ENCODE results near the gene PPP3CA. TPM values are rescaled to one million over a fixed set of nuclear protein-coding genes. Genes with fewer than 3 reads are reported as not detected.

Gene PPP3CA
- total and polyA plus RNA-seq, 2 experiments from 2014 or later: 42.3 to 42.8 TPM

DNA sequence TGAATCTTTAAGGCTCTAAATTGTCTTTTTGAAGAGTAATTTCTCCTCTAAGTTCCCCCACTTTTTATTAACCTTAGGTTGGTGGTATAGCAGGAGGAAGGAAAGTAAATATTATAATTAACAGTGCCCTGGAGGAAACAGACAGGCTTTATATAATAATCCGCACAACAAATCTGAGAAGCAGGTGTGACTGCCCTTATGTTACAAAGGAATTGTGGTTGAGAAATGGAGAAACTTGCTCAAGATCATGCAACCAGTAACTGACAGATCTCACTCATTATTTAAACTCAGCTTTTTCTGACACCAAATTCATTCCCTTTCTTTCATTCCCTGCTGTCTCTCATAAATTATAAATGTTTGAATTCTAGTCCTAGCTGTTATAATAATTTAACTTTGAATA is 282.0 kb downstream of the PPP3CA start:
- H4K20me1 ChIP-seq (ENCODE audit: insufficient read depth): no peaks in the 10 kb centered on the region
- H3F3A ChIP-seq (ENCODE audit: insufficient read depth): no peaks in the 10 kb centered on the region
- no peak overlapping the region for H3K4me2 ChIP-seq (ENCODE audit: unreplicated experiment)
- no peaks in the 10 kb centered on the region for H3K79me2 ChIP-seq (ENCODE audit: insufficient read depth)
- H3K27ac ChIP-seq: no peak overlapping the region
- no peaks in the 10 kb centered on the region for H3K4me1 ChIP-seq (ENCODE audit: insufficient read depth)
- no peaks in the 10 kb centered on the region for H3K9me2 ChIP-seq (ENCODE audit: insufficient read depth)
- WGBS, 2 experiments (ENCODE audit: low coverage in 1 of 2, low lambda C conversion rate in 2 of 2, missing lambda C conversion rate in 2 of 2): 97 to 100% methylated on average over 1 of the region's 1 CpG
- no peaks in the 10 kb centered on the region for H3K9me3 ChIP-seq (ENCODE audit: low read depth)
- peaks cover 4% of the 10 kb centered on the region for H3K36me3 ChIP-seq (ENCODE audit: low read depth)
- no peak overlapping the region for H2AFZ ChIP-seq
- no peak for TF ChIP-seq EZH2 (IDR thresholded peaks at IDR 0.05; ENCODE audit: insufficient read depth, poor library complexity, severe bottlenecking)
- TF ChIP-seq EZH2phosphoT487 (IDR thresholded peaks at IDR 0.05; ENCODE audit: insufficient read depth, low read depth): no peak
- H3K27me3 ChIP-seq (replicated peaks; ENCODE audit: insufficient read depth): no peaks in the 10 kb centered on the region
- DNase-seq: no peak
- no peak overlapping the region for H3K4me3 ChIP-seq
- no peak overlapping the region for H3K9ac ChIP-seq
- in situ Hi-C loops (cut with MboI): no loop called here

DNA sequence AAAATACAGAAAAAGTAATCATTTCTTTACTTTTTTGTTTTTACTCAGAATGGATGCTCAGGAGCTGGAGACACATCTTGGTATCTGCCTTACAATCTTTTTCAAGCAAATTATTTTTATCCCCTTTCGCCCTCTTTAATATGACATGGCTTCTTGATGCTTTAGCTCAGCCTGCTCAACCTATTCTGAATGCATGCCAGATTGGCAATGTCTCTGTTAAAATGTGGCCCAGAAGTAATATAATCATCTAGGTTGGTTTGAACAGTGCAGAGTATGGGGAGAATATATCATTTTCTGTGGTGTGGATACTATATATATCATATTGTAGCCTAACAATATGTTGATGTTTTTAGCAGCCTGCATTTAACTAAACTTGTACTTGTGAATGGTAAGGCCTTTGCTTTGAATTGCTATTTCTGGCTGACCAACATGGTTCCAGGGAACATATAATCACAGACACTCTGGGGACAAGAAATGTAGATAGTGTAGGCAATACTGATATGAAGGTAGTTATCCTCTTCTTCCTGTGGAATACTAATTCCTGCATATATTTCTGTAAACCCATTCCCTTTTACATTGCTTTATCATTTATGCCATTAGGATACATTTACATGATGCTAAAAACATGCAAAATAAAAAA is 282.7 kb downstream of the PPP3CA start:
- Histone ChIP-seq H3K4me1 (ENCODE audit: insufficient read depth) (no peaks in the 10 kb centered on the region), H4K20me1 (ENCODE audit: insufficient read depth) (no peaks in the 10 kb centered on the region), H3K27me3 (replicated peaks; ENCODE audit: insufficient read depth) (no peaks in the 10 kb centered on the region), H3F3A (ENCODE audit: insufficient read depth) (no peaks in the 10 kb centered on the region), H3K9ac (no peak overlapping the region), H3K9me2 (ENCODE audit: insufficient read depth) (no peaks in the 10 kb centered on the region), H3K27ac (no peak overlapping the region), H3K36me3 (ENCODE audit: low read depth) (peaks cover 4% of the 10 kb centered on the region), H3K4me2 (ENCODE audit: unreplicated experiment) (no peak overlapping the region), H2AFZ (no peak overlapping the region), H3K9me3 (ENCODE audit: low read depth) (no peaks in the 10 kb centered on the region), H3K4me3 (no peak overlapping the region), H3K79me2 (ENCODE audit: insufficient read depth) (no peaks in the 10 kb centered on the region)
- DNase-seq: no peak
- no peak for TF ChIP-seq EZH2 (IDR thresholded peaks at IDR 0.05; ENCODE audit: insufficient read depth, poor library complexity, severe bottlenecking)
- no peak for TF ChIP-seq EZH2phosphoT487 (IDR thresholded peaks at IDR 0.05; ENCODE audit: insufficient read depth, low read depth)
- in situ Hi-C loops (cut with MboI): no loop called here
- WGBS, 2 experiments (ENCODE audit: low coverage in 1 of 2, low lambda C conversion rate in 2 of 2, missing lambda C conversion rate in 2 of 2): 94 to 100% methylated on average over 1 of the region's 1 CpG

DNA sequence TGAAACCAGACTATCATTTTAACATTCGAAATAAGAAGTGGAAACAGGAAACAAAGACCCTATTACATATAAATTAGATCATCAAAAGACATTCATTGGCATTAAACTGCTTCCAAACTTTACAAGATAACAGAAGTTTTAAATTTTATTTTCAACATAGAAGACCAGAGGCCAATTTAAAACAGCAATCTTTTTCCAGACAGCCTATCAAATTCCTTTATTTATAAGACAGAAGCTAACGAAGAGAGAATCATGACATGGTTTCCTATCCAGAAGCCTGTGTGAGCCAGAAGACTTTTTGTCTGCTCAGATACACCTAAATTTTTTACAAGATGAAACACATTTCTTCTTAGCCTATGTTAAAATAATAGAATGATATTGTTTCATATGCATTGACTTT is 291.9 kb downstream of the PPP3CA start:
- H3K27me3 ChIP-seq (replicated peaks; ENCODE audit: insufficient read depth): no peaks in the 10 kb centered on the region
- in situ Hi-C loops (cut with MboI): no loop called here
- H3F3A ChIP-seq (ENCODE audit: insufficient read depth): no peaks in the 10 kb centered on the region
- no peaks in the 10 kb centered on the region for H3K4me1 ChIP-seq (ENCODE audit: insufficient read depth)
- DNase-seq: no peak
- H3K9me3 ChIP-seq (ENCODE audit: low read depth): no peaks in the 10 kb centered on the region
- no peak overlapping the region for H3K9ac ChIP-seq
- no peak overlapping the region for H3K4me2 ChIP-seq (ENCODE audit: unreplicated experiment)
- H2AFZ ChIP-seq: no peak overlapping the region
- H4K20me1 ChIP-seq (ENCODE audit: insufficient read depth): no peaks in the 10 kb centered on the region
- H3K27ac ChIP-seq: no peak overlapping the region
- no peaks in the 10 kb centered on the region for H3K9me2 ChIP-seq (ENCODE audit: insufficient read depth)
- no peak for TF ChIP-seq EZH2 (IDR thresholded peaks at IDR 0.05; ENCODE audit: insufficient read depth, poor library complexity, severe bottlenecking)
- no peak for TF ChIP-seq EZH2phosphoT487 (IDR thresholded peaks at IDR 0.05; ENCODE audit: insufficient read depth, low read depth)
- 47 to 62% methylated on average over 2 of the region's 2 CpGs for WGBS, 2 experiments (ENCODE audit: low coverage in 1 of 2, low lambda C conversion rate in 2 of 2, missing lambda C conversion rate in 2 of 2)
- H3K36me3 ChIP-seq (ENCODE audit: low read depth): peaks cover 5% of the 10 kb centered on the region; the same call in 1 of the 2 replicates
- H3K4me3 ChIP-seq: no peak overlapping the region
- no peaks in the 10 kb centered on the region for H3K79me2 ChIP-seq (ENCODE audit: insufficient read depth)

DNA sequence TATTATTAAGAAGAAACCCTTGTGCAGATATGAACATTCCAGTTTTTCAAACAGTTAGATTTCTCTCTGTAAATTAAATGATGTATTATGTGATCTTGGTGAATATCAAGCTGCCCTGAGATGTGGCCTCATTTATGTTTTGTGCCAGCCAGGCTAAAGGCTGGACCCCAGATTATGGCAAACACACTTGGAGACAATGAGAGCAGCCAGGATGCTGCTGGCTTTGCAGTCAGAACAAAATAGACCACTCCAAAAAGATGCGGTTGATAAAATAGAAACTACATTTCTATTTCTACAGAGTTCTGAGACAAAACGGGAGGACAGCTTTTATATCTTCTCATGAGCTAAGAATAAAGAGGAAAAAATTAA is 296.5 kb downstream of the PPP3CA start:
- no peaks in the 10 kb centered on the region for H3K79me2 ChIP-seq (ENCODE audit: insufficient read depth)
- H3K36me3 ChIP-seq (ENCODE audit: low read depth): no peaks in the 10 kb centered on the region
- H3K27me3 ChIP-seq (replicated peaks; ENCODE audit: insufficient read depth): no peaks in the 10 kb centered on the region
- H3K9ac ChIP-seq: no peak overlapping the region
- H3K27ac ChIP-seq: no peak overlapping the region
- H3K4me2 ChIP-seq (ENCODE audit: unreplicated experiment): no peak overlapping the region
- no peaks in the 10 kb centered on the region for H3K9me3 ChIP-seq (ENCODE audit: low read depth)
- no peak overlapping the region for H2AFZ ChIP-seq
- no peak overlapping the region for H3K4me3 ChIP-seq
- 97 to 98% methylated on average over 2 of the region's 2 CpGs for WGBS, 2 experiments (ENCODE audit: low coverage in 1 of 2, low lambda C conversion rate in 2 of 2, missing lambda C conversion rate in 2 of 2)
- no peak for DNase-seq
- H3F3A ChIP-seq (ENCODE audit: insufficient read depth): no peaks in the 10 kb centered on the region
- H3K9me2 ChIP-seq (ENCODE audit: insufficient read depth): no peaks in the 10 kb centered on the region
- in situ Hi-C loops (cut with MboI): no loop called here
- no peaks in the 10 kb centered on the region for H4K20me1 ChIP-seq (ENCODE audit: insufficient read depth)
- H3K4me1 ChIP-seq (ENCODE audit: insufficient read depth): no peaks in the 10 kb centered on the region
- TF ChIP-seq EZH2 (IDR thresholded peaks at IDR 0.05; ENCODE audit: insufficient read depth, poor library complexity, severe bottlenecking) (no peak), EZH2phosphoT487 (IDR thresholded peaks at IDR 0.05; ENCODE audit: insufficient read depth, low read depth) (no peak)
